Tibial artery (tissue), 4 donors: ENCODE data around the gene KIF5C.

Experiments used
- DNase-seq, 2 donors: peaks; one replicate each; pipeline ENCODE4 v3.0.0-alpha.2; 2019
- H3K27ac ChIP-seq, 2 donors: fragments of 200-600 bp; sonication (generic) in 1 of 2; 1 replicate in 1 of 2; 2 replicates in 1 of 2; pipeline ENCODE4 v1.5.1; 2018 to 2019; ENCODE audit warnings: mild to moderate bottlenecking in 1 of 2
- H3K27me3 ChIP-seq, 2 donors: fragments of 200-600 bp; sonication (generic) in 1 of 2; one replicate each; pipeline versions ENCODE4 v1.5.1 to v1.6.0; 2016 to 2019
- H3K36me3 ChIP-seq, 3 donors: fragments of 200-600 bp; sonication (generic) in 2 of 3; one replicate each; pipeline ENCODE4 v1.5.1; 2016 to 2019; ENCODE audit warnings: mild to moderate bottlenecking in 2 of 3
- H3K4me1 ChIP-seq, 4 donors: fragments of 200-600 bp; sonication (generic) in 2 of 4; 1 replicate in 3 of 4; 2 replicates in 1 of 4; pipeline ENCODE4 v1.5.1; 2016 to 2019
- H3K4me3 ChIP-seq, 2 donors: fragments of 200-600 bp; sonication (generic) in 1 of 2; 1 replicate in 1 of 2; 2 replicates in 1 of 2; pipeline ENCODE4 v1.5.1; 2018 to 2019; ENCODE audit warnings: mild to moderate bottlenecking in 2 of 2
- H3K9me3 ChIP-seq, 3 donors: fragments of 200-600 bp; sonication (generic) in 1 of 3; one replicate each; pipeline ENCODE4 v1.5.1; 2016 to 2019
- intact Hi-C: fragments of 100-400 bp; cut with DNase I; formaldehyde crosslinking; loops from one replicate; pipeline ENCODE4 v1.15.0; 2023; ENCODE audit warnings: low total_unique reads
- TF ChIP-seq, protein P1 (sequence below), 2 experiments: fragments of 200-600 bp in 1 of 2; fragments of 450-650 bp in 1 of 2; IDR thresholded peaks; one replicate each; pipeline ENCODE4 v1.5.1; 2017 to 2019; ENCODE audit warnings: antibody characterized with exemption in 2 of 2, mild to moderate bottlenecking in 1 of 2, moderate library complexity in 1 of 2

The KIF5C gene

DNA sequence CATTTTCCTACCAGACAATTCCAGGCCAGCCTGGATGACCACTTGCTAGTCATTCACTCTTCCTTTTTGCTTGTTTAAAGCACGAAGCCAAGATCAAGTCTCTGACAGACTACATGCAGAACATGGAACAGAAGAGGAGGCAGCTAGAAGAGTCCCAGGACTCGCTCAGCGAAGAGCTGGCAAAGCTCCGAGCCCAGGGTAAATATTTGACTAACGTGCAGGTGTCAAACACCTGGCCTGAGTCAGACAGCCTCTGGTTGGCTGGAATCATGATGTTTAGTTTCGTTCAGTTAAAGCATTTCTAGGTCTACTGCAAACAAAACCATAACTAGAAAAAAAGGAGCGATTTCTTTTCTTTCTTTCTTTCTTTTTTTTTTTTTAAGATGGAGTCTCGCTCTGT is 119.3 kb downstream of the KIF5C start:
- intact Hi-C loops = no loop called here
- no peaks in the 10 kb centered on the region for H3K4me1 ChIP-seq
- TF ChIP-seq, protein P1, sequence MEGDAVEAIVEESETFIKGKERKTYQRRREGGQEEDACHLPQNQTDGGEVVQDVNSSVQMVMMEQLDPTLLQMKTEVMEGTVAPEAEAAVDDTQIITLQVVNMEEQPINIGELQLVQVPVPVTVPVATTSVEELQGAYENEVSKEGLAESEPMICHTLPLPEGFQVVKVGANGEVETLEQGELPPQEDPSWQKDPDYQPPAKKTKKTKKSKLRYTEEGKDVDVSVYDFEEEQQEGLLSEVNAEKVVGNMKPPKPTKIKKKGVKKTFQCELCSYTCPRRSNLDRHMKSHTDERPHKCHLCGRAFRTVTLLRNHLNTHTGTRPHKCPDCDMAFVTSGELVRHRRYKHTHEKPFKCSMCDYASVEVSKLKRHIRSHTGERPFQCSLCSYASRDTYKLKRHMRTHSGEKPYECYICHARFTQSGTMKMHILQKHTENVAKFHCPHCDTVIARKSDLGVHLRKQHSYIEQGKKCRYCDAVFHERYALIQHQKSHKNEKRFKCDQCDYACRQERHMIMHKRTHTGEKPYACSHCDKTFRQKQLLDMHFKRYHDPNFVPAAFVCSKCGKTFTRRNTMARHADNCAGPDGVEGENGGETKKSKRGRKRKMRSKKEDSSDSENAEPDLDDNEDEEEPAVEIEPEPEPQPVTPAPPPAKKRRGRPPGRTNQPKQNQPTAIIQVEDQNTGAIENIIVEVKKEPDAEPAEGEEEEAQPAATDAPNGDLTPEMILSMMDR (IDR thresholded peaks at IDR 0.05) = no peak
- H3K27ac ChIP-seq = no peak overlapping the region
- no peaks in the 10 kb centered on the region for H3K27me3 ChIP-seq
- H3K4me3 ChIP-seq = no peak overlapping the region
- no peak for DNase-seq
- no peaks in the 10 kb centered on the region for H3K9me3 ChIP-seq
- H3K36me3 ChIP-seq = no peaks in the 10 kb centered on the region

DNA sequence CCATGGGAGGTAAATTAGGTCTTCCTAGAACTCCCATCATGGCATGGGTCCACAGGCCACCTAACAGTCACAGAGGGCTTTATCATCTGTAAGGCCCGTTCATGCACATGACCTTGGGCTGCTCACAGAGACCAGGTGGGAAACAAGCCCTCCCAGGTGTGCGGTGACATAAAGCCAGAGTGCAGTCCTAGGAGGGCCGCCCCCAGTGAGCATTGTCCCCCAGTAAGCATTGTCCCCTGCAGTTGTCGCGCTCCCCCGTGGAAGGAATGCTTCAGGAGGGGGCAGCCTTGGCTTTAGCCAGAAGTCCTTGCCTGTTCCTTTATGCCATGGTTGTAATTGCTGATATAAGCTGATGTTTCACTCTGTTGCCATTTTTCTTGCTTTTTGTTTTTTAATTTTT is 121.8 kb downstream of the KIF5C start:
- intact Hi-C loops = no loop called here
- H3K4me3 ChIP-seq = no peak overlapping the region
- H3K27me3 ChIP-seq = peaks cover 0 to 4% of the 10 kb centered on the region in 2 donors
- no peak for DNase-seq
- TF ChIP-seq, protein P1 (IDR thresholded peaks at IDR 0.05) = no peak
- H3K4me1 ChIP-seq = peaks cover 0 to 4% (median 0%) of the 10 kb centered on the region in 4 donors
- no peak overlapping the region for H3K27ac ChIP-seq
- H3K36me3 ChIP-seq = no peaks in the 10 kb centered on the region
- no peaks in the 10 kb centered on the region for H3K9me3 ChIP-seq

DNA sequence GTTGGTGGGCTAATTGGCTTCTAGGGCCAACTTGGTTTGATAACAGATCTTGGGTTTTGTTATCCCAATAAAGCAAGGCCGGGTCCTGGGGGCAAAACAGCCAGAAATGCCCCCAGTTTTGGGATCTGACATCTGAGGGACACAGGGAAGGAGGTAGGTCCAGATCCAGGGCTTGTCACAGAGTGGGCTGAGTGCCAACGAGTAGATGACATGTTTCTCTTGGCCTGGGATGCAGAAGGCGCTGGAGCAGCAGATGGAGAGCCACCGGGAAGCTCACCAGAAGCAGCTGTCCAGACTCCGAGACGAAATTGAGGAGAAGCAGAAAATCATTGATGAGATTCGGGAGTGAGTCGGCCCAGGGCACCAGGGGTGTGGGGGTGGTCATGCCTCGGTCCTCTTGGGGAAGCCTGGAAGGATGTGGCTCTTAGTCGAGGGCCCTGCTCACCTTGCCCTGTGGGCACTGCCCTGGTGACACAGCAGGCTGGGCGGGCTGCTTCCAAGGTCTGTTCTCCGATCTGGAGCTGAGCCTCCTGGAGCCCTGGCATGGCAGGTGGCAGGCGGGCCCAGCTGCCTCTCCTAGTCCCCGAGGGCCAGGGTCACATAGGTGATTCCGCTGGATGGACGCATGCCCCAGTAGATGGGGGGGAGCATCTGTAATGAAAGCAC is 123.3 kb downstream of the KIF5C start:
- Histone ChIP-seq H3K27me3 (peaks cover 0 to 4% of the 10 kb centered on the region in 2 donors), H3K9me3 (no peaks in the 10 kb centered on the region), H3K27ac (no peak overlapping the region), H3K4me3 (no peak overlapping the region), H3K36me3 (no peaks in the 10 kb centered on the region), H3K4me1 (peaks cover 0 to 4% (median 0%) of the 10 kb centered on the region in 4 donors)
- intact Hi-C loops = no loop called here
- TF ChIP-seq, protein P1 (IDR thresholded peaks at IDR 0.05) = no peak
- no peak for DNase-seq

DNA sequence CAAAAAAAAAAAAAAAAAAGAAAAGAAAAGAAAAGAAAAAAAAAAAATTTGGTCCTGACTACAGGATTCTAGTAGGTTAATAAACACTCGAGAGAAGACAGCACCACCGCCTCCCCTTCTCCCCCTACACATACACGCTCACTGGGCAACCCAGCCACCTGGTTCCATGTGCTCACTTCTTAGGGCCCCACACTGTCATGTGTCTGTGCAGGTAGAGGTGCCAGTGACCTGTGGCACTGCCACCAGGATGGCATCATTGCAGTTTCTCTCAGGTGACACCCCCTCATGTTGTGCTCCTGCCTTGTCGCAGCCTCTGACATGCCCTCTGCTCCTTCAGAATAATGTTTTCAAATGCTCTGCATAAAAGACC is 123.8 kb downstream of the KIF5C start:
- no peak for DNase-seq
- H3K27me3 ChIP-seq = peaks cover 0 to 4% of the 10 kb centered on the region in 2 donors
- no peak overlapping the region for H3K27ac ChIP-seq
- peaks cover 0 to 4% (median 0%) of the 10 kb centered on the region in 4 donors for H3K4me1 ChIP-seq
- H3K9me3 ChIP-seq = no peaks in the 10 kb centered on the region
- TF ChIP-seq, protein P1 (IDR thresholded peaks at IDR 0.05) = no peak
- H3K36me3 ChIP-seq = no peaks in the 10 kb centered on the region
- no peak overlapping the region for H3K4me3 ChIP-seq
- intact Hi-C loops = no loop called here

DNA sequence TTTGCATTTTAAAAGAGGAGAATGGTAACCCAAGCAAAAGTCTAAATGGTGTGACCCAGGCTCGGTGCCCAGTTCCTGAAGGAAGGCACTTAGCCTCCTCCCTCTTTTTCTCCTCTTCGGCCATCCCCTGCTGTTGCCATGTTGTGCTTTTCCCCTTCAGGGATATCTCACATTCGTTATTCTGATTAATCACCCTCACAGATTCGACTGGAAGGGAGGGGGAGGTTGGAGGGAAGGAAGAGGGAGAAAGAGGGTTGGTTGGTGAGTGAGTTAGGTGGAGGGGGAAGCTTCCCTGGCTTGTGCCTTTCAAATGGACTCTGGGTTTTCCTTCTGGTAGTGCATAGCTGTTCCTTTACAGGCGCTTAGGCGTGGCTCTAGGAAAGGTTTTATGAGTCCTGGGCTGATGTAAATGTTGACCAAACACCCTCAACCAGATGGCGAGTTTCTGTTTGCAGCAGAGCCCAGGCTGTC is 124.5 kb downstream of the KIF5C start:
- TF ChIP-seq, protein P1 (IDR thresholded peaks at IDR 0.05) = no peak
- intact Hi-C loops = no loop called here

More for the DNA sequence above, 124.5 kb downstream of the KIF5C start:
- no peak for DNase-seq
- Histone ChIP-seq H3K36me3 (no peaks in the 10 kb centered on the region), H3K9me3 (no peaks in the 10 kb centered on the region), H3K4me1 (peaks cover 0 to 4% (median 0%) of the 10 kb centered on the region in 4 donors), H3K27ac (no peak overlapping the region), H3K4me3 (no peak overlapping the region), H3K27me3 (peaks cover 0 to 4% of the 10 kb centered on the region in 2 donors)
